RPMI7951 (cell line): ENCODE measurements around the gene SPIN2B. TPM values are rescaled to one million over a fixed set of nuclear protein-coding genes. Genes with fewer than 3 reads are reported as not detected.

Experiments used
- DNase-seq: peaks from one replicate; pipeline ENCODE4 v3.0.0-alpha.2; 2012; ENCODE audit warnings: low read depth
- total RNA-seq: library from RNA; depleted of rRNA; stranded (reverse); fragments of >200 nt; shearing (Covaris generic); gene quantifications from 2 replicates; pipeline ENCODE4 v1.2.3, GENCODE V29; 2014; rRNA removed

The SPIN2B gene
- total RNA-seq, 1 experiment from 2014 or later: 15.6 TPM

- no peak for DNase-seq
These were observed 51.0 kb downstream of the SPIN2B start for GRCh38 chrX:57070185-57070984.

Other genes with a start within 250 kb of the SPIN2B start
- gene SPIN3, start 126.0 kb downstream of the SPIN2B start, total RNA-seq: 10.4 and 13.7 TPM in 2 replicates
- gene SPIN2A, start 15.8 kb upstream of the SPIN2B start, total RNA-seq: 0.20 and 0.48 TPM in 2 replicates
- not detected in 2 replicates for gene FAAH2, start 165.2 kb upstream of the SPIN2B start, total RNA-seq